B cell (primary cell): ENCODE measurements around the gene CALD1.

Experiments used
- EZH2 ChIP-seq: IDR thresholded peaks from 2 replicates; pipeline ENCODE4 v1.6.1; 2012; ENCODE audit warnings: borderline replicate concordance, low read depth, mild to moderate bottlenecking, moderate library complexity, low read length; ENCODE audit not compliant: insufficient read depth, poor library complexity, severe bottlenecking
- TF ChIP-seq, protein P1 (sequence below): fragments of 200-600 bp; IDR thresholded peaks from one replicate; pipeline ENCODE4 v1.8.0; 2022; ENCODE audit warnings: antibody characterized with exemption, mild to moderate bottlenecking

DNA sequence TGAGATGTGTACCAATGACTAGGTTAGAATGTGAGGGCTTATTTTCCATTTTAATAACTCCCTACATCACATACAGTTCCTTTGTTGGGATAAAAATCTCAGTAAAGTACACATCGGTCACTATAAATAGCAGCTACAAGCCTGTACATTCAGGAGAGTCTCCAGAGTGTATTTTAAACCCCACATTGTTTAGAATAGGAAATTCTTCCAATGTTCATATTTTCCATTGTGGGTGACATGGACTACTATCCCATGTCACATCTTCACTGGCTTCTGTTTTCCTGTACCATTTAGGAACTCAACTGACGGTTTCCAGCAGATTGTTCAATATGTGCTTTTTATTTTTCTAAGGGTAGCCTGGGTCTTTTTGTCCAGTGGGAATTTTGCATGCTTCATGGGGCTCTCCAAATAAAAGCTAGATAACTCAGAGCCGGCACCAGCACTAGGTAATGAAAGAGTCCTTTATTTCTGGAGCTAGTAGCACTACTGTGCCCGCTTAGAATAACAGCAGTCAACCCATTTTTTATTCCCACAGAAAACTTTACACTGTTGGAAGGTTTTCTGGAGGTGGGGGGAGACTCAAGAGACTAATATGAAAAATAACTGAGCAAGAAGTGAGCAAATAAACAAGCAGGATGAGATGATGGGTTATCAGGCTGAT lies 100.5 kb downstream of the CALD1 start:
- TF ChIP-seq, protein P1, sequence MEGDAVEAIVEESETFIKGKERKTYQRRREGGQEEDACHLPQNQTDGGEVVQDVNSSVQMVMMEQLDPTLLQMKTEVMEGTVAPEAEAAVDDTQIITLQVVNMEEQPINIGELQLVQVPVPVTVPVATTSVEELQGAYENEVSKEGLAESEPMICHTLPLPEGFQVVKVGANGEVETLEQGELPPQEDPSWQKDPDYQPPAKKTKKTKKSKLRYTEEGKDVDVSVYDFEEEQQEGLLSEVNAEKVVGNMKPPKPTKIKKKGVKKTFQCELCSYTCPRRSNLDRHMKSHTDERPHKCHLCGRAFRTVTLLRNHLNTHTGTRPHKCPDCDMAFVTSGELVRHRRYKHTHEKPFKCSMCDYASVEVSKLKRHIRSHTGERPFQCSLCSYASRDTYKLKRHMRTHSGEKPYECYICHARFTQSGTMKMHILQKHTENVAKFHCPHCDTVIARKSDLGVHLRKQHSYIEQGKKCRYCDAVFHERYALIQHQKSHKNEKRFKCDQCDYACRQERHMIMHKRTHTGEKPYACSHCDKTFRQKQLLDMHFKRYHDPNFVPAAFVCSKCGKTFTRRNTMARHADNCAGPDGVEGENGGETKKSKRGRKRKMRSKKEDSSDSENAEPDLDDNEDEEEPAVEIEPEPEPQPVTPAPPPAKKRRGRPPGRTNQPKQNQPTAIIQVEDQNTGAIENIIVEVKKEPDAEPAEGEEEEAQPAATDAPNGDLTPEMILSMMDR, result no peak
- TF ChIP-seq EZH2, result no peak
